ENCODE measurements around the gene PCDH9. TPM values are rescaled to one million over a fixed set of nuclear protein-coding genes. Genes with fewer than 3 reads are reported as not detected.

The PCDH9 gene
- polyA plus RNA-seq, 1 experiment, result 3.3 TPM

- Histone ChIP-seq H3K27me3 (ENCODE audit: control insufficient read depth, insufficient read depth, low read length) (no peaks in the 10 kb centered on the region), H3K27ac (ENCODE audit: low read depth, low read length) (no peak overlapping the region), H3K9me3 (ENCODE audit: control insufficient read depth, insufficient read depth, low read length) (no peaks in the 10 kb centered on the region), H3K4me3 (ENCODE audit: low read depth, low read length) (no peak overlapping the region)
- CTCF ChIA-PET, result no interaction called here
- TF ChIP-seq CTCF (IDR thresholded peaks at IDR 0.05; ENCODE audit: low read depth, low read length), result no peak
- POLR2A ChIA-PET, result no interaction called here
- no peak for DNase-seq (ENCODE audit: low read depth, low spot score)
Observed at GRCh38 chr13:66519259-66519658, 710.9 kb downstream of the PCDH9 start.

GRCh38 chr13:66518068-66518467 is 712.1 kb downstream of the PCDH9 start:
- Histone ChIP-seq H3K9me3 (ENCODE audit: control insufficient read depth, insufficient read depth, low read length) (no peaks in the 10 kb centered on the region), H3K27me3 (ENCODE audit: control insufficient read depth, insufficient read depth, low read length) (no peaks in the 10 kb centered on the region), H3K4me3 (ENCODE audit: low read depth, low read length) (no peak overlapping the region), H3K27ac (ENCODE audit: low read depth, low read length) (no peak overlapping the region)
- POLR2A ChIA-PET, result no interaction called here
- CTCF ChIA-PET, result no interaction called here
- no peak for TF ChIP-seq CTCF (IDR thresholded peaks at IDR 0.05; ENCODE audit: low read depth, low read length)
- no peak for DNase-seq (ENCODE audit: low read depth, low spot score)

- DNase-seq (ENCODE audit: low read depth, low spot score), result no peak
- POLR2A ChIA-PET, result no interaction called here
- Histone ChIP-seq H3K4me3 (ENCODE audit: low read depth, low read length) (no peak overlapping the region), H3K9me3 (ENCODE audit: control insufficient read depth, insufficient read depth, low read length) (no peaks in the 10 kb centered on the region), H3K27me3 (ENCODE audit: control insufficient read depth, insufficient read depth, low read length) (no peaks in the 10 kb centered on the region), H3K27ac (ENCODE audit: low read depth, low read length) (no peak overlapping the region)
- CTCF ChIA-PET, result interaction anchor here (0.6 kb wide), 1 partner anchor 42 kb away, joined by 4 read pairs; no protein-coding TSS in a partner anchor
- no peak for TF ChIP-seq CTCF (IDR thresholded peaks at IDR 0.05; ENCODE audit: low read depth, low read length)
Observed at GRCh38 chr13:66513728-66514127, 716.4 kb downstream of the PCDH9 start.

- no peak for TF ChIP-seq CTCF (IDR thresholded peaks at IDR 0.05; ENCODE audit: low read depth, low read length)
- ChIA-PET CTCF (no interaction called here), POLR2A (no interaction called here)
- Histone ChIP-seq H3K4me3 (ENCODE audit: low read depth, low read length) (no peak overlapping the region), H3K27me3 (ENCODE audit: control insufficient read depth, insufficient read depth, low read length) (no peaks in the 10 kb centered on the region), H3K9me3 (ENCODE audit: control insufficient read depth, insufficient read depth, low read length) (no peaks in the 10 kb centered on the region), H3K27ac (ENCODE audit: low read depth, low read length) (no peak overlapping the region)
- no peak for DNase-seq (ENCODE audit: low read depth, low spot score)
Observed at GRCh38 chr13:66509175-66509574, 721.0 kb downstream of the PCDH9 start.

DNA sequence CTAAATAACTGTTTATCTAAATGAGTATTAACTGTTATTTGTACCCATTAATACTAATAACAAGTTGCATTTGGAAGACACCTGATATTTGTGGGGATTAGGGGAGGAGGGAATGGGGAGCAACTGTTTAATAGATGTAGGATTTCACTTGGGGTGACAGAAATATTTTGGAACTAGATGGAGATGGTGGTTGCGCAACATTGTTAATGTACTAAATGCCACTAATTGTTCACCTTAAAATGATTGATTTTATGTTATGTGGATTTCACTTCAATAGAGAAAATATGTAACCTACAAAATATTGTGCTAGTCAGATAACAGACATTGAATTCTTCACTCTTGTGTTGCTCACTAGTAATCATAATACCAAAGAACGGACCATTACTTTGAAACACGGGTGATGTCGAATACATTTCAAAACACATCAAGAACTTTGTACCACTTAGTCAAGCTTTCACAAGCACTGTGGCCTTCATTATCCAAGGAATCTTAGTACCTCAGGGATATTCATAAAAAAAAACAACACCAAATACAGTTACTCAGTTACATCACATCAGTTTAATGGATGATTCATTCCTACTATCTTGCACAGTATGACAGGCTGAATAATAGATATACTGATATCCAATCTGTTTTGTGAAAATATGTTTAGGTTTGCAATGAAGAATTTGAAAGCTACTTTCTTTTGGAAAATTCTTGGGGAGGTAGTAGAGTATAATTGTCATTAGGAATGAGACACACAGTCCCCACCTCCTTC is 721.8 kb downstream of the PCDH9 start:
- CTCF ChIA-PET, result no interaction called here
- TF ChIP-seq CTCF (IDR thresholded peaks at IDR 0.05; ENCODE audit: low read depth, low read length), result no peak
- DNase-seq (ENCODE audit: low read depth, low spot score), result no peak
- Histone ChIP-seq H3K27me3 (ENCODE audit: control insufficient read depth, insufficient read depth, low read length) (no peaks in the 10 kb centered on the region), H3K4me3 (ENCODE audit: low read depth, low read length) (no peak overlapping the region), H3K9me3 (ENCODE audit: control insufficient read depth, insufficient read depth, low read length) (no peaks in the 10 kb centered on the region), H3K27ac (ENCODE audit: low read depth, low read length) (no peak overlapping the region)
- POLR2A ChIA-PET, result no interaction called here

Data from AG04450 (cell line).